ENCODE results near the gene SDR39U1. TPM values are rescaled to one million over a fixed set of nuclear protein-coding genes. Genes with fewer than 3 reads are reported as not detected.

The SDR39U1 gene
- total RNA-seq, 3 donors from 2014 or later = 43.3 to 64.1 (median 47.1) TPM

DNA sequence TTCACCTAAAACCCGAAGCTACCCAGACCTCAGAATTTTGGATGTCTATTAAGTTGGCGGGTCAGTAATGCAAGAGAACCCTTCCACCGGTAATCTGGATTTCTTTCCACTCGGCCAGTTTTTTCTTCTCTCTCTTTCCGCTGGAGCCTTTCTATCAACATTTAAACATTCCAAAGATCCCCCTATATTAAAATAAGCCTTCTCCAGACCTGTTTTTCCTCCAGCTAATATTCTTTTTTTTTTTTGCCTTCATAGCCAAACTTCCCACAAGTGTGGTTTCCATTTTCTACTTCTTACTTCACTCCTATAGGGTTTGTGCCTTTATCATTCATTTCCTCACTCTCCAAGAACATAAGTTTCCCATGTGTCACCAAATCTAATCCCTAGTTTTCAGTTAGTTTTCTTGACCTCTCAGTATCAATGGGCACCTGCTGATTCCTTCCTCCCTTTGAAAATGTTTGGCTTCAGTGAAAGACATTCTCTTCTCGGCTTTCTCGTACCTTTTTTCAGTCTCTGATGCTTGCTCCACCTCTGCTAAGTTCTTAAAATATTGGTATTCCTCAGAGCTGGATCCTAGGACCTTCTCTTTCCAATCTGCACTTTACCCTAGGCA is 583 bp upstream of the SDR39U1 start:
- peaks cover 15% of the 10 kb centered on the region for H3K4me1 ChIP-seq (ENCODE audit: low read depth)
- intact Hi-C loops (cut with DNase I, micrococcal nuclease) = no loop called here
- no peak for ATAC-seq
- no peaks in the 10 kb centered on the region for H3K9me3 ChIP-seq
- no peaks in the 10 kb centered on the region for H3K36me3 ChIP-seq (ENCODE audit: low read depth)
- no peak for DNase-seq
- TF ChIP-seq, protein P1, sequence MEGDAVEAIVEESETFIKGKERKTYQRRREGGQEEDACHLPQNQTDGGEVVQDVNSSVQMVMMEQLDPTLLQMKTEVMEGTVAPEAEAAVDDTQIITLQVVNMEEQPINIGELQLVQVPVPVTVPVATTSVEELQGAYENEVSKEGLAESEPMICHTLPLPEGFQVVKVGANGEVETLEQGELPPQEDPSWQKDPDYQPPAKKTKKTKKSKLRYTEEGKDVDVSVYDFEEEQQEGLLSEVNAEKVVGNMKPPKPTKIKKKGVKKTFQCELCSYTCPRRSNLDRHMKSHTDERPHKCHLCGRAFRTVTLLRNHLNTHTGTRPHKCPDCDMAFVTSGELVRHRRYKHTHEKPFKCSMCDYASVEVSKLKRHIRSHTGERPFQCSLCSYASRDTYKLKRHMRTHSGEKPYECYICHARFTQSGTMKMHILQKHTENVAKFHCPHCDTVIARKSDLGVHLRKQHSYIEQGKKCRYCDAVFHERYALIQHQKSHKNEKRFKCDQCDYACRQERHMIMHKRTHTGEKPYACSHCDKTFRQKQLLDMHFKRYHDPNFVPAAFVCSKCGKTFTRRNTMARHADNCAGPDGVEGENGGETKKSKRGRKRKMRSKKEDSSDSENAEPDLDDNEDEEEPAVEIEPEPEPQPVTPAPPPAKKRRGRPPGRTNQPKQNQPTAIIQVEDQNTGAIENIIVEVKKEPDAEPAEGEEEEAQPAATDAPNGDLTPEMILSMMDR (IDR thresholded peaks at IDR 0.05) = no peak
- peak overlapping the region; percentile 57 for H3K4me3 ChIP-seq

DNA sequence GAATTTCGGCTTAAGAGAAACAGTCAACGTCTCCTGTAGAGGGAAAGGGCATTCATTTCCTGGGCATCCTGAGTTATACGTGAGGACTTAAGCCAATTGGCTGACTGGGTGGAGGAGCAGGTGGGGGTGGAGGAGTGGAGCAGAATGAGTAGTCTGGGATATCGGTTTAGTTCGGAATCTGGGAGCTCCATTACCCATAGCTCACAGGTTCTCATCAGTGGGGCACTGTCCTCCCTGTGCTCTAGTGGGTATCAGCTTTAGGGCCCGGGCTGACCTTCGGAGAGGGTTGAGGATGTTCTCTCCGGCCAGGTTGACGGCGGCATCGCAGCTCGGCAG is 704 bp downstream of the SDR39U1 start:
- intact Hi-C loops (cut with DNase I, micrococcal nuclease) = no loop called here
- TF ChIP-seq, protein P1 (IDR thresholded peaks at IDR 0.05) = no peak
- no peaks in the 10 kb centered on the region for H3K36me3 ChIP-seq (ENCODE audit: low read depth)
- peak overlapping the region; percentile 57 for H3K4me3 ChIP-seq
- no peak for DNase-seq
- ATAC-seq = no peak
- peaks cover 18% of the 10 kb centered on the region for H3K4me1 ChIP-seq (ENCODE audit: low read depth)
- H3K9me3 ChIP-seq = no peaks in the 10 kb centered on the region

DNA sequence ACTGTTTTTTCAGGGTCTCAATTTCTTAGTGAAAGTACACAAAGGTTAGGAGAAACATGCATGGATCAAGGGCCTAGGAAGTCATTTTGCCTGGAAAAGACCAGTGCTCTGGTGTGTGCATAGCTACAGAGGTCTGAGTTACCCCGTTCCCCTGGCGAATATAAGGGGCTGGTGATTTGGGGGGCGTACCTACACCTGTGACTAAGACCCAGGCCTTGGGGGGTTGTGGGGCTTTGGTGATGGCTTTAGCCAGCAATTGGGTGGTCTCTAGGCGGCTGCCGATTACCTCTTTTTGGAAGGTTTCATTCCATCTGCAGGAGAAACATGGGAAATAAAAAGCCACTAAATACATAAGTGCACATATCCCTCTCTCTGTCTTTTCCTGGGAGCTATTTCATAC is 1.1 kb downstream of the SDR39U1 start:
- Histone ChIP-seq H3K36me3 (ENCODE audit: low read depth) (no peaks in the 10 kb centered on the region), H3K9me3 (no peaks in the 10 kb centered on the region), H3K4me1 (ENCODE audit: low read depth) (peaks cover 22% of the 10 kb centered on the region), H3K4me3 (no peak overlapping the region)
- no peak for ATAC-seq
- peak in 2 of 3 donors; percentile 33 to 37 for DNase-seq
- intact Hi-C loops (cut with DNase I, micrococcal nuclease) = no loop called here
- TF ChIP-seq, protein P1 (IDR thresholded peaks at IDR 0.05) = no peak

DNA sequence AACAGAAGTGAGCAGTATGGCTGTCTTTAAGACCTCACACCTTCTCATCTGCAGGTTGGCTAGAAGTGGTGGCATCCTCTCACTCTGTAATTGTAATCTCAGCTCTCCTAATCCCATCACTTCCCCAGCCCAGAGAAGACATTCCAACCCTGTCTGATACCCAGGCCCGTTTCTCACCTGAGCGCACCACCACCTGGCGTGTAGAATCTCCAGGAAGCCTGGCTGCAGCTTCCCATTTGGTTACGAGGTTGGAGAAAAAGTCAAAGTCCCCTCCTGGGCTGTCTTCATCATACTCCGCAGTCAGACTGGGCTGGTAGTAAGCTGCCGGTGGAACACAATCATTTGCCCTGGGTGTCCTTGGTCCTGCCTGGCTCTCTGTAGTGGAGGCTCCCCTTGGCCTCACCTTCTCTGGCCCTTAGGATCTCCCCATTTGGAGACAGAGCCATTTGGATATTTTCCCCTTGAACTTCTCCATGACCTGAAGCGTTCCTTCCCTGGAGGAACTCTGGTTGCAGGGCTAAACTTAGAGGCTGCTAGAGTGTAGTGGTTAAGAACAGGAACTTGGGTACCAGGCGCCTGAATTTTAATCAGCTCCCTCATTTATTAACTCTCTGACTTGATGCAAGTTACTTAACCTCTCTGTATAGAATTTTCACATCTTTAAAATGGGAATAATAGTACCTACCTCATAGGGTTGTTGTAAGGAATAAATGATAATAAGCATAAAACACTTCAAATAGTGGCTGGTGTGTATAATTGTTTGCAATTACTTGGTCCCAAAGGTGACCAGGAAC is 1.8 kb downstream of the SDR39U1 start:
- H3K4me1 ChIP-seq (ENCODE audit: low read depth) = peaks cover 23% of the 10 kb centered on the region
- TF ChIP-seq, protein P1 (IDR thresholded peaks at IDR 0.05) = no peak
- no peak for DNase-seq
- intact Hi-C loops (cut with DNase I, micrococcal nuclease) = no loop called here
- H3K9me3 ChIP-seq = no peaks in the 10 kb centered on the region
- H3K36me3 ChIP-seq (ENCODE audit: low read depth) = no peaks in the 10 kb centered on the region
- ATAC-seq = no peak
- H3K4me3 ChIP-seq = no peak overlapping the region

DNA sequence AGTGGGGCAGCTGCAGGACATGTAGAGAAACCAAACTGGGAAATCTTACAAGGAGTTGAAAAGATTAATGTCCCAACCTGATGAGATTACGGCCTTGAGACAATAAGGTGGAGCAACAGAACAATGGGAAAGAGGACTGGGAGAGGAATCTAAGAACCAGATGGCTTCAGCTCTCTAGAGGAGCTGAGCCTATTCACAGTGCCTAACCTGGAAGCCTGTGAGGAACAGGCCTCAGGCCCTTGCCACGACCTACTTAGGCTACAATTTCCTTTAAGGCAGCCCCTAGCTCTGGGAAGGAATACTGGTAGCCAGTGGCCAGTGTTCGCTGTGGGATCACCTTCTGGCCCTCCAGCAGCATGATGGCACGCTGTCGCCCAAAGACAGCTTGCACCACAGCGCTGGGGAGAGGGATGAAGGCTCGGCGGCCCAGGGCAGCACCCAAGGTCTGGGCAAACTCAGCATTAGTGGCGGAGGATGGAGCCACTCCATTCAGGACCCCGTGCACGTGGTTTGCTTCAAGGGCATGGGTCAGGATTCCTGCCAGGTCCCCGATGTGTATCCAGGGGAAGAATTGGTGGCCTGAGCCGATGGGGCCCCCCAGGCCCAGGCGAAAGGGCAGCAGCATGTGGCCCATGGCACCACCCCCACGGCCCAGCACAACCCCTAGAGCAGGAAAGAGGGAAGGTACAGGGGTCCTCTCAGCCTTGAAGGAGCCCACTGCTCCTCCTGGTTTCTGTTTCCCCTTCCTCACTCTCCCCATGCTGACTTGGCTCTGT is 2.6 kb downstream of the SDR39U1 start:
- ATAC-seq (no peak), DNase-seq (peak in 2 of 3 donors; percentile 15 to 37)
- H3K9me3 ChIP-seq = no peaks in the 10 kb centered on the region
- no peak overlapping the region for H3K4me3 ChIP-seq
- H3K36me3 ChIP-seq (ENCODE audit: low read depth) = no peaks in the 10 kb centered on the region
- H3K4me1 ChIP-seq (ENCODE audit: low read depth) = peaks cover 23% of the 10 kb centered on the region
- intact Hi-C loops (cut with DNase I, micrococcal nuclease) = loop anchor here in 1 of 2 donors (5.0 kb wide), 1 partner anchor 108 kb away; no protein-coding TSS in a partner anchor
- TF ChIP-seq, protein P1 (IDR thresholded peaks at IDR 0.05) = no peak

Measured in mucosa of descending colon (tissue), 3 donors.